ENCODE data around the gene TMEM184A.

TMEM184A gene

GRCh38 chr7:1555813-1556543 is at the start of gene TMEM184A:
TSS of gene TMEM184A (minus strand) at chr7:1556205. CDS start at chr7:1555484, 721 bp downstream.
- no peak for DNase-seq (ENCODE audit: low read depth)

- no peak for DNase-seq (ENCODE audit: low read depth)
Observed at GRCh38 chr7:1604383-1604782, 48.4 kb upstream of the TMEM184A start.

GRCh38 chr7:1603346-1604225 is 47.6 kb upstream of the TMEM184A start:
- DNase-seq (ENCODE audit: low read depth): no peak

GRCh38 chr7:1602386-1602785 is 46.4 kb upstream of the TMEM184A start:
- DNase-seq (ENCODE audit: low read depth): no peak

- DNase-seq (ENCODE audit: low read depth): no peak
Observed at GRCh38 chr7:1601956-1602355, 46.0 kb upstream of the TMEM184A start.

- DNase-seq (ENCODE audit: low read depth): no peak
Observed at GRCh38 chr7:1599640-1600395, 43.8 kb upstream of the TMEM184A start.

- no peak for DNase-seq (ENCODE audit: low read depth)
Observed at GRCh38 chr7:1598961-1599639, 43.1 kb upstream of the TMEM184A start.

GRCh38 chr7:1598286-1598685 is 42.3 kb upstream of the TMEM184A start:
- no peak for DNase-seq (ENCODE audit: low read depth)

- no peak for DNase-seq (ENCODE audit: low read depth)
Observed at GRCh38 chr7:1597791-1598190, 41.8 kb upstream of the TMEM184A start.

- DNase-seq (ENCODE audit: low read depth): no peak
Observed at GRCh38 chr7:1597066-1597760, 41.2 kb upstream of the TMEM184A start.

- no peak for DNase-seq (ENCODE audit: low read depth)
Observed at GRCh38 chr7:1596181-1597043, 40.4 kb upstream of the TMEM184A start.

GRCh38 chr7:1595636-1596035 is 39.6 kb upstream of the TMEM184A start:
- no peak for DNase-seq (ENCODE audit: low read depth)

GRCh38 chr7:1595027-1595426 is 39.0 kb upstream of the TMEM184A start:
- DNase-seq (ENCODE audit: low read depth): no peak

- no peak for DNase-seq (ENCODE audit: low read depth)
Observed at GRCh38 chr7:1593904-1594421, 38.0 kb upstream of the TMEM184A start.

- no peak for DNase-seq (ENCODE audit: low read depth)
Observed at GRCh38 chr7:1593091-1593866, 37.3 kb upstream of the TMEM184A start.

GRCh38 chr7:1592299-1592871 is 36.4 kb upstream of the TMEM184A start:
- DNase-seq (ENCODE audit: low read depth): no peak

- no peak for DNase-seq (ENCODE audit: low read depth)
Observed at GRCh38 chr7:1591876-1592275, 35.9 kb upstream of the TMEM184A start.

GRCh38 chr7:1591396-1591795 is 35.4 kb upstream of the TMEM184A start:
- DNase-seq (ENCODE audit: low read depth): no peak

- DNase-seq (ENCODE audit: low read depth): no peak
Observed at GRCh38 chr7:1590887-1591286, 34.9 kb upstream of the TMEM184A start.

Data from non-pigmented ciliary epithelial cell (primary cell).